Breast epithelium (tissue), 3 donors: ENCODE results near the gene SESN1.

Experiments
- POLR2A ChIP-seq: fragments of 450-650 bp; IDR thresholded peaks from one replicate; pipeline ENCODE4 v1.6.1; 2016; ENCODE audit warnings: antibody characterized with exemption, mild to moderate bottlenecking, moderate library complexity
- POLR2AphosphoS5 ChIP-seq, 3 donors: sonication (generic); formaldehyde crosslinking; IDR thresholded peaks; one replicate each; pipeline ENCODE4 v1.6.1; 2017; ENCODE audit warnings: antibody characterized with exemption in 3 of 3
- TF ChIP-seq, protein P1 (sequence below), 3 donors: fragments of 450-650 bp; IDR thresholded peaks; one replicate each; pipeline ENCODE4 v1.5.1; 2016 to 2017; ENCODE audit warnings: antibody characterized with exemption in 3 of 3, mild to moderate bottlenecking in 3 of 3, moderate library complexity in 3 of 3

DNA sequence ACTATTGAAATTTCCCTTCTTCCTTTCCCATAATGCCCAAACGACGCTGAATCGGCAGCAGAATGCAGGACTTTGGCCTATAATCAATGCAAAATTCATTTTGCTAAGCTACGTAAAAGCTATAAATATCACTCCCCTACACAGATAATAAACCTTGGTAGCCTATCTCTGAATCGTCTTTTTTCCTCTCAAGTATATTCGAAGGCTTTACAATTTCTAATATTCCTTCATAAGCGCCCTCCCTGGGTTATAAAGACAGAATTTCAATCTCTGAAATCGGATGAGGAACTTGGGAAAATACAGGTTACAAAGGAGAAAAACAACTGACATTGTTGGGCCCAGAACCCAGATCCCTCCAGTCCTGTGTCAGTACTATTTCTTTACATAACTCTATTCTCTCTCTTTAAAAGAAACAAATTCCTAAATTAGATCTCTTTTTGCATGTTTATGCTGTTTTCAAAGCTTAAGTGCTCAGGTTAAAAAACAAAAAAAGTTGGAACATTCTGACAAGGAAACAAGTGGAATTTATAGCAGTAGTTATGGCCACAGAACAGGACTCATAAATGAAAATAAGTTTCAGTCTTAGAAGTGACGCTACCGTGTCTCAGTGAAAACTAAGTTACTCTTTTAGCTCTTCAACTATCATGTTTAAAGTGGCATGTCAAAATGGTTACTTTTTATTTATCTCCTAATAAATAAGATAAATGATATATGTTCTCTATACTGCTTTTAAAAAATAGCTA is 84.5 kb downstream of the SESN1 start:
- TF ChIP-seq, protein P1, sequence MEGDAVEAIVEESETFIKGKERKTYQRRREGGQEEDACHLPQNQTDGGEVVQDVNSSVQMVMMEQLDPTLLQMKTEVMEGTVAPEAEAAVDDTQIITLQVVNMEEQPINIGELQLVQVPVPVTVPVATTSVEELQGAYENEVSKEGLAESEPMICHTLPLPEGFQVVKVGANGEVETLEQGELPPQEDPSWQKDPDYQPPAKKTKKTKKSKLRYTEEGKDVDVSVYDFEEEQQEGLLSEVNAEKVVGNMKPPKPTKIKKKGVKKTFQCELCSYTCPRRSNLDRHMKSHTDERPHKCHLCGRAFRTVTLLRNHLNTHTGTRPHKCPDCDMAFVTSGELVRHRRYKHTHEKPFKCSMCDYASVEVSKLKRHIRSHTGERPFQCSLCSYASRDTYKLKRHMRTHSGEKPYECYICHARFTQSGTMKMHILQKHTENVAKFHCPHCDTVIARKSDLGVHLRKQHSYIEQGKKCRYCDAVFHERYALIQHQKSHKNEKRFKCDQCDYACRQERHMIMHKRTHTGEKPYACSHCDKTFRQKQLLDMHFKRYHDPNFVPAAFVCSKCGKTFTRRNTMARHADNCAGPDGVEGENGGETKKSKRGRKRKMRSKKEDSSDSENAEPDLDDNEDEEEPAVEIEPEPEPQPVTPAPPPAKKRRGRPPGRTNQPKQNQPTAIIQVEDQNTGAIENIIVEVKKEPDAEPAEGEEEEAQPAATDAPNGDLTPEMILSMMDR (IDR thresholded peaks at IDR 0.05) = no peak
- no peak for TF ChIP-seq POLR2A
- TF ChIP-seq POLR2AphosphoS5 (IDR thresholded peaks at IDR 0.05) = no peak
